Neural progenitor cell (in vitro differentiated cells): ENCODE data around the gene DEUP1.

Experiments used
- CTCF ChIP-seq: fragments of 200-600 bp; sonication (generic); IDR thresholded peaks from 2 replicates; pipeline ENCODE4 v1.5.1; 2017; ENCODE audit warnings: antibody characterized with exemption, mild to moderate bottlenecking
- EZH2 ChIP-seq: fragments of 200-600 bp; sonication (generic); IDR thresholded peaks from 2 replicates; pipeline ENCODE4 v1.6.1; 2017; ENCODE audit warnings: antibody characterized with exemption, mild to moderate bottlenecking, moderate library complexity
- EZH2phosphoT487 ChIP-seq: fragments of 200-600 bp; sonication (generic); IDR thresholded peaks from 2 replicates; pipeline ENCODE4 v1.6.1; 2017; ENCODE audit warnings: antibody characterized with exemption

GRCh38 chr11:93340223-93340622, 9.7 kb downstream of the DEUP1 start:
- TF ChIP-seq CTCF (no peak), EZH2phosphoT487 (no peak), EZH2 (no peak)
